HT-29 (cell line): ENCODE measurements around the gene MED25. TPM values are rescaled to one million over a fixed set of nuclear protein-coding genes. Genes with fewer than 3 reads are reported as not detected.
"Not testable (repeated sequence)": the region's sequence is repeated elsewhere in the genome, so short reads cannot be mapped to it uniquely, and the experiment has no call there.

ENCODE experiments used
- DNase-seq: peaks from one replicate; pipeline ENCODE4 v3.0.0-alpha.2; 2015; ENCODE audit warnings: low spot score
- total RNA-seq: library from RNA; depleted of rRNA; stranded (reverse); fragments of >200 nt; shearing (Covaris generic); gene quantifications from 2 replicates; pipeline ENCODE4 v1.2.3, GENCODE V29; 2014

Gene MED25
- total RNA-seq, 1 experiment from 2014 or later: 88.3 TPM

- no peak for DNase-seq
These were observed 1.5 kb upstream of the MED25 start for GRCh38 chr19:49816590-49816989.

- DNase-seq: peak; percentile 46
These were observed 721 bp downstream of the MED25 start for GRCh38 chr19:49818649-49819370.

- not testable (repeated sequence) for DNase-seq
These were observed 1.5 kb downstream of the MED25 start for GRCh38 chr19:49819452-49820115.

- DNase-seq: no peak
These were observed 2.0 kb downstream of the MED25 start for GRCh38 chr19:49820125-49820524.

- DNase-seq: no peak
These were observed 5.4 kb downstream of the MED25 start for GRCh38 chr19:49823472-49823871.

GRCh38 chr19:49824662-49825061 lies 6.6 kb downstream of the MED25 start:
- DNase-seq: no peak

DNA sequence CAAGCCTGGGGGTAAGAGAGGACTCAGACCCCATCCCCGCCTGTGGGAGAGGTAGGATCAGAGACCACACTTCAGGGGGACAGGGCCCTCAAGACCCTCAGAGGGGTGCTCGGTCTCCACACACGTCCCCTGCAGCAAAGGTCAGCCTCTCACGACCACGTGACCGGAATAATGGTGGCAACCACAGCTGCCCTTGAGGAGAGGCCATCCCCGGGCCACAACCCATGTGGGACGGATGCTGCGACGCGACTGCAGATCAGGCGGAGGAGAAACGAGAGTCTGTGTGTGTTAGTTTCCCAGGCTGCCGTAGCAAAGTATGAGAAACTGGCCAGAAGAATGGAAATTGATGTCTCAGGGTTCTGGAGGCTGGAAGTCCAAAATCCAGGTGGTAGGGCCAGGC lies 8.9 kb downstream of the MED25 start:
- no peak for DNase-seq

DNA sequence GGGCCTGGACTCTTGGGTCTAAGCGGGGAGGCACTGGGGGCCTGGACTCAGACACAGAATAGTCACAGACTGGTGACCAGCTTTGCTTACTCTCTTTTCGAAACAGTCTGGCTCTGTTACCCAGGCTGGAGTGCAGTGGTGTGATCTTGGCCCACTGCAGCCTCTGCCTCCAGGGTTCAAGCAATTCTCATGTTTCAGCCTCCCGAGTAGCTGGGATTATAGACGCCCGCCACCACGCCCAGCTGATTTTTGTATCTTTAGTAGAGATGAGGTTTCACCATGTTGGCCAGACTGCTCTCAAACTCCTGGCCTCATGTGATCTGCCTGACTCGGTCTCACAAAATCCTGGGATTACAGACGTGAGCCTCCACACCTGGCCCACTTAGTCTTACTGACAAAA lies 11.1 kb downstream of the MED25 start:
- DNase-seq: no peak

DNA sequence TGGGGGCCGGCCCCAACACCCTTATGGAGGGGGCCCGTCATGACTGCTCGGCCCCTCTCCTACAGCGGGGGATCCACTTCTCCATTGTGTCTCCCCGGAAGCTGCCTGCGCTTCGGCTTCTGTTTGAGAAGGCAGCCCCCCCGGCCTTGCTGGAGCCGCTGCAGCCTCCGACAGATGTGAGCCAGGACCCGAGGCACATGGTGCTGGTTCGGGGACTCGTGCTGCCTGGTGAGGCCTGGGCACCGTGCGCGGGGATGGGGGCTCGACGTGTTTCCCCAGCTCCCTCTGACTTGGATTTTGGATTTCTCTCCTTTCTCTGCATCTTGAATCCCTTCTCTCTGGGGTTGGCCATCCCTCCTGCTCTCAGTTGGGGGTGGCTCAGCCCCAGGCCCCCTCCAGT lies 11.6 kb downstream of the MED25 start:
- no peak for DNase-seq

DNA sequence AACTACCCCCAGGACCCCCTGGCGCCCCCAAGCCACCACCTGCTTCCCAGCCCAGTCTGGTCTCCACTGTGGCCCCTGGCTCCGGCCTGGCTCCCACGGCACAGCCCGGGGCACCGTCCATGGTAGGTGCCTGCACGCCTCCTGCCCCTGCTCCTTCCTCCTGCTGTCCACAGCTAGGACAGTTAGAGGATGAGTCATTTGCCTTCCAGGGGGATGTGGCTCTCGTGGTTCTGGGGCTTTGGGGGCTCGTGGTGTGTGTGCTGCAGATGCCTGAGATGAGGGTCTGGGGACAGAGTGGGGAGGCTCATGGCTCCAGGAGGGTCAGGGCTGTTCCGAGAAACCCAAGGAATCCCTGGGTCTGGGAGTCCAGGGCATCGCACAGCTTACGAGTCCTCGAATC lies 12.7 kb downstream of the MED25 start:
- DNase-seq: no peak

GRCh38 chr19:49831592-49831991 lies 13.5 kb downstream of the MED25 start:
- no peak for DNase-seq

DNA sequence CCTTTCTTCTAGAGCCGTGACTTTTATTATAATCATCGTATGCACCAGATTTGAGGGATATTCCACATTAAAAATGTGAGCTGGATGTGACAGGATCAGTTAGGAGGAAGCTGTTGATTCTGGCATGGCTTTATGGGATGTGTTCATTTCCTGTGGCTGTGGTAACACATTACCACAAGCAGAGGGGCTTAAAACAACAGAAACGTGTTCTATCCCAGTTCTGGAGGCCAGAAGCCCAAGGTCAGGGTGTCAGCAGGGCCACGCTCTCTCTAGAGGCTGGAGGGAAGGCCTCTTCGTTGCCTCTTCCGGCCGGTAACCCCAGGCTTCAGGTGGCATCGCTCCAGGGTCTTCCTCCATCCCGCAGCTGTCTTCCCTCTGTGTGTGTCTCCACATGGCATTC lies 14.5 kb downstream of the MED25 start:
- DNase-seq: no peak

DNA sequence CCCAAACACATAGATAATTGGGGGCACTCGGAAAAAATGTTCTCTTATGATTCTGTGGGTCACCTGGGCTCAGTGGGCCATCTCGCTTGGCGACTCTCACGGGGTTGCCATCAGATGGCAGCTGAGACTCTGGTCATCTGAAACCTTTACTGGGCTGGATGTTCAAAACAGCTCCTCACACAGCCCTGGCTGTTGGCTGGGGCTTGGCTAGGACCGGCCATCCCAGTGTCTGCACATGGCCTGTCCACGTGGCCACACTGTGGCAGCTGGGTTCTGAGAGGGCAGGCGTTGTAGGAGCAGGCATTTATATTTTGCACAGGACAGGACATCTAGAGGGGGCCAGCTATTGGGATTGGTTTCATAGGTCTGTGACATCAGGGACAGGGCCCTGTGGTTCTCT lies 15.5 kb downstream of the MED25 start:
- no peak for DNase-seq

- DNase-seq: no peak
These were observed 17.5 kb downstream of the MED25 start for GRCh38 chr19:49835562-49835961.

- no peak for DNase-seq
These were observed 18.3 kb downstream of the MED25 start for GRCh38 chr19:49836176-49837008.

GRCh38 chr19:49837009-49837310 lies 18.9 kb downstream of the MED25 start:
- DNase-seq: no peak

- DNase-seq: no peak
These were observed 19.3 kb downstream of the MED25 start for GRCh38 chr19:49837425-49837824.

- DNase-seq: no peak
These were observed 20.9 kb downstream of the MED25 start for GRCh38 chr19:49838885-49839588.

GRCh38 chr19:49839713-49840112 lies 21.6 kb downstream of the MED25 start:
- no peak for DNase-seq

GRCh38 chr19:49840321-49840720 lies 22.2 kb downstream of the MED25 start:
- no peak for DNase-seq

DNA sequence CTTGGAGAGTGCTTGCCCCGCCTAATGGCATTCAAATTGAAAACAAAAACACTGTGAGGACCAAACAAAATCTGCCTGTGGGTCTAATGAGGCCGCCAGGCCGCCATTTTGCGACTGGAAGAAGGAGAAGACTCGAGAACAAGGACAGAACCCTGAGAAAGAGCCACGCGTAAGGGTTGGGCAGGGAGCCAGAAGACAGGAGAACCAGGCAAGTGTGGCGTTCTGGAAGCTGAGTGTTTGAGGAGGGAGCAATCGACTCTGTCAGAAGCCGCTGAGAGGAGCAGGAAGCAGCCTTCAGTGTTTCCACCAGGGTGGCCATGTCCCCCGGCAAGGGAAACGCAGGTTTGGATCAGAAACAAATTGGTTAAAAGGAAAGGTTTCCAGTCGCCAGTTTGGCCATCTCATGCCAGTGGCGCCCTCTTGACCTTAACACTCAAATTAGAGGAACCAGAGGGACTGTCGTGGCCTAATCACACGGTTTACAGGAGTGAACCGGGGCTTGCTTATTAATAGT lies 22.7 kb downstream of the MED25 start:
- no peak for DNase-seq

GRCh38 chr19:49843265-49843664 lies 25.2 kb downstream of the MED25 start:
- no peak for DNase-seq
